ENCODE measurements around the gene PTPN20. TPM values are rescaled to one million over a fixed set of nuclear protein-coding genes. Genes with fewer than 3 reads are reported as not detected.

The PTPN20 gene
- total and polyA plus RNA-seq, 2 of the 8 experiments (the other 6 are each of a cell fraction or from before 2014, with no cell fraction given), result not detected

GRCh38 chr10:47037654-47038425 is 126.6 kb downstream of the PTPN20 start:
- Histone ChIP-seq H3K27ac (ENCODE audit: low read depth, low read length) (no peak overlapping the region), H2BK15ac (ENCODE audit: low read length) (no peak overlapping the region), H3K23ac (ENCODE audit: insufficient read length) (no peak overlapping the region), H3K4me2 (ENCODE audit: insufficient read depth in 1 of 2, low read depth in 2 of 2, low read length in 2 of 2) (no peak overlapping the region), H3K56ac (replicated peaks; ENCODE audit: insufficient read length, low read depth, low read length) (no peak overlapping the region), H2BK5ac (ENCODE audit: low read depth, low read length) (no peak overlapping the region), H3K27me3 (replicated peaks in 1 of 4; ENCODE audit: control insufficient read depth in 3 of 4, extremely low read depth in 1 of 4, insufficient read depth in 3 of 4, low read length in 3 of 4) (no peaks in the 10 kb centered on the region), H2AK5ac (ENCODE audit: low read depth, low read length) (no peak overlapping the region), H4K20me1 (replicated peaks in 1 of 2; ENCODE audit: control insufficient read depth in 1 of 2, insufficient read depth in 2 of 2, low read length in 2 of 2) (no peaks in the 10 kb centered on the region), H2BK120ac (replicated peaks; ENCODE audit: low read depth, low read length) (no peak overlapping the region), H3K36me3 (ENCODE audit: control insufficient read depth in 2 of 4, insufficient read depth in 4 of 4, low read length in 3 of 4) (no peaks in the 10 kb centered on the region), H3K79me1 (ENCODE audit: low read depth, low read length) (no peaks in the 10 kb centered on the region), H3K9ac (replicated peaks in 1 of 4; ENCODE audit: extremely low read depth in 1 of 4, low read depth in 3 of 4, low read length in 3 of 4) (no peak overlapping the region), H3K14ac (ENCODE audit: insufficient read length) (no peak overlapping the region), H2AFZ (ENCODE audit: low read length) (no peak overlapping the region), H2BK20ac (ENCODE audit: low read length) (no peak overlapping the region), H3K18ac (ENCODE audit: extremely low read depth, low read length) (no peak overlapping the region), H2BK12ac (ENCODE audit: low read depth, low read length) (no peak overlapping the region), H3K79me2 (ENCODE audit: control insufficient read depth in 1 of 2, insufficient read depth in 2 of 2, low read length in 2 of 2) (no peaks in the 10 kb centered on the region), H4K91ac (replicated peaks; ENCODE audit: insufficient read length, low read length) (no peak overlapping the region), H3K4me1 (replicated peaks in 1 of 4; ENCODE audit: control insufficient read depth in 3 of 4, insufficient read depth in 4 of 4, low read length in 3 of 4) (peaks cover 0 to 2% (median 0%) of the 10 kb centered on the region in 4 experiments; a peak in 1 of 7 replicates), H3K23me2 (ENCODE audit: low read depth, low read length) (no peaks in the 10 kb centered on the region), H4K5ac (ENCODE audit: insufficient read length, low read depth, low read length) (no peak overlapping the region), H4K8ac (ENCODE audit: extremely low read depth, insufficient read depth, low read length) (no peak overlapping the region), H3K4me3 (ENCODE audit: extremely low read depth in 1 of 4, insufficient read depth in 2 of 4, low read depth in 3 of 4, low read length in 4 of 4) (no peak overlapping the region), H3K9me3 (ENCODE audit: insufficient read depth in 2 of 2, low read depth in 1 of 2, low read length in 1 of 2) (no peaks in the 10 kb centered on the region), H3K4ac (replicated peaks; ENCODE audit: insufficient read length, low read depth, low read length) (no peak overlapping the region)
- ChIA-PET POLR2A (ENCODE audit: partially characterized antibody) (no interaction called here), CTCF (ENCODE audit: partially characterized antibody) (interaction anchor here (0.8 to 13.8 kb wide), 8 partner anchors 9 to 275 kb away, joined by 3 to 201 read pairs (median 16); no protein-coding TSS in a partner anchor)
- no peak for DNase-seq (ENCODE audit: low read depth in 1 of 2, low spot score in 2 of 2)
- WGBS, 2 experiments (ENCODE audit: extremely low coverage in 1 of 2, insufficient coverage in 1 of 2, insufficient read length in 1 of 2, insufficient replicate concordance in 2 of 2, low coverage in 1 of 2, low lambda C conversion rate in 2 of 2, missing lambda C conversion rate in 1 of 2), result 90% methylated on average over 10 of the region's 10 CpGs; no CpG with 5 or more reads in 1 of the 2 experiments
- no peak for TF ChIP-seq BACH1 (IDR thresholded peaks at IDR 0.05; ENCODE audit: low read length)
- no peak for TF ChIP-seq POLR2AphosphoS5 (IDR thresholded peaks at IDR 0.05; ENCODE audit: low read depth, low read length)
- TF ChIP-seq POU5F1 (IDR thresholded peaks at IDR 0.05; ENCODE audit: low read depth, low read length), result no peak
- no peak for TF ChIP-seq ZNF274 (IDR thresholded peaks at IDR 0.05; ENCODE audit: borderline replicate concordance, extremely low read depth, low read length)
- no peak for TF ChIP-seq MAX (IDR thresholded peaks at IDR 0.05)
- TF ChIP-seq JUN (IDR thresholded peaks at IDR 0.05; ENCODE audit: low read depth, low read length), result no peak
- TF ChIP-seq CHD2 (IDR thresholded peaks at IDR 0.05; ENCODE audit: low read length), result no peak
- no peak for TF ChIP-seq GTF2F1 (IDR thresholded peaks at IDR 0.05; ENCODE audit: borderline replicate concordance, low read depth, low read length)
- no peak for TF ChIP-seq SIN3A (conservative IDR thresholded peaks at IDR 0.05 in 1 of 2, IDR thresholded peaks at IDR 0.05 in 1 of 2; ENCODE audit: low read depth in 1 of 2, low read length in 2 of 2)
- TF ChIP-seq NANOG (IDR thresholded peaks at IDR 0.05; ENCODE audit: insufficient read depth, low read depth, low read length, poor library complexity, severe bottlenecking), result no peak
- no peak for TF ChIP-seq SP1 (IDR thresholded peaks at IDR 0.05; ENCODE audit: low read depth, low read length)
- FAIRE-seq, result no peak
